ENCODE measurements around the gene PKMYT1. TPM values are rescaled to one million over a fixed set of nuclear protein-coding genes. Genes with fewer than 3 reads are reported as not detected.

Gene PKMYT1
- total RNA-seq, 2 donors from 2014 or later: 97.7 to 154 TPM

DNA sequence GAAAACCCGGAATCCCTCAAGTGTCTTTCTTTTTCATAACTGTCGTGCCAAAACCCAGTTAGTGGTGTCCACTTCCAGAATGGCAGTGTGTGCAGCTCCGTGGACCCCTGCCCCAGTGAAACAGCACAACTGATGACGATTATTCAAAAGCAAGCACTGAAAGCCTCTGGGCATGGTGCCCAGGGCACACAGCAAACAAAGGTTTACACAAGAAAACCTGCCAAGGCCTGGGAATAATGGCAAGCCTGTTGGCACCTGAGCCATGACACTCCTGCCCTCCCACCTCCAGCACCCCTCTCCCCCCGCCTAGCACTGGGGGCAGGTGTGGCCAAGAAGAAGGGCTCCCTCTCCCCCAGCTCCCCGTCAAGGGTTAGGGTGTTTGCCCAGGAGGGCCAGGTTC, 2.8 kb downstream of the PKMYT1 start:
- H3K27me3 Mint-ChIP-seq: no peaks in the 10 kb centered on the region
- H3K9me3 Mint-ChIP-seq: no peaks in the 10 kb centered on the region
- H3K27ac Mint-ChIP-seq: no peak overlapping the region
- peaks cover 3% of the 10 kb centered on the region for H3K4me1 Mint-ChIP-seq
- H3K36me3 Mint-ChIP-seq (ENCODE audit: low read depth): peaks cover 37% of the 10 kb centered on the region
- ATAC-seq (replicated peaks): no peak
- no peak overlapping the region for H3K4me3 Mint-ChIP-seq

DNA sequence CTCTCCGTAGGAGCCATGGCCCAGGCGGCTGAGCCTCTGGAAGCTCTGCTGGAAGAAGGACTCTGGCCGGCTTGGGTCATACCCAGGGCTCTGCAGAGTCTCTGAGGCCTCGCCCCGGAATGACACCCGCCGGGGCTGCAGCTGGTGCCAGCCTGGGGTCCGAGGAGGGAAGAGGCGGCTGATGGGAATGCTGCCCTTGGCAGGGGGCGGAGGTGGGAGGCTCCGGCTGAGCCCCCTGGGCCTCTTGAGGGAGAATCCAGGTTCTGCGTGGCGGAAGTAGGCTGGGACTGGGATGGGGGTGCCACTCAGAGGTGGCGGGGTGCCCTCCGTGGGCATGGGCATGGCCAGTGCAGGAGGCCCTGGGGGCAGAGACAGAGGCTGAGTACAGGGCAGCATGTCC, 3.6 kb downstream of the PKMYT1 start:
- no peaks in the 10 kb centered on the region for H3K9me3 Mint-ChIP-seq
- H3K4me3 Mint-ChIP-seq: no peak overlapping the region
- H3K27me3 Mint-ChIP-seq: no peaks in the 10 kb centered on the region
- no peak for ATAC-seq (replicated peaks)
- no peak overlapping the region for H3K27ac Mint-ChIP-seq
- peaks cover 7% of the 10 kb centered on the region for H3K4me1 Mint-ChIP-seq
- peaks cover 45% of the 10 kb centered on the region for H3K36me3 Mint-ChIP-seq (ENCODE audit: low read depth)

DNA sequence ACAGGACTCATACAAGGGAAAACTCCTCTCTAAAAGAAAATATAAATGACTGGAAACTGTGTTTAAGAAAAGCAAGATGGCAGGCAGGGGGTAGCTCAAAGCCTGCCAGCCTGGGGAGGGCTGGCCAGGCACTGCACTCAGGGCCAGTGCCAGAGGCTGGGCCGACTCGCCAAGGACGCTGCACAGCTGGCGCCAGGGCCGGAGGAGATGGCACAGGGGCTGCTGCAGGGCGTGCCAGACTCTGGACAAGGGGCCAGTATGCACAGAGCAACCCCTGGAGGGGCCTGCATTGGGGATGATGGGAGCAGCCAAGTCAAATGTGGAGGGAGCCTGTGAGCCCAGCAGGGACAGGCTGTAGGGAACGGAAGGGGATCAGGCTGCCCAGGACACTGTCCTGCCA, 4.0 kb downstream of the PKMYT1 start:
- H3K36me3 Mint-ChIP-seq (ENCODE audit: low read depth): peaks cover 45% of the 10 kb centered on the region
- no peak overlapping the region for H3K4me3 Mint-ChIP-seq
- H3K4me1 Mint-ChIP-seq: peaks cover 6% of the 10 kb centered on the region
- H3K27ac Mint-ChIP-seq: no peak overlapping the region
- ATAC-seq (replicated peaks): no peak
- H3K9me3 Mint-ChIP-seq: no peaks in the 10 kb centered on the region
- no peaks in the 10 kb centered on the region for H3K27me3 Mint-ChIP-seq

DNA sequence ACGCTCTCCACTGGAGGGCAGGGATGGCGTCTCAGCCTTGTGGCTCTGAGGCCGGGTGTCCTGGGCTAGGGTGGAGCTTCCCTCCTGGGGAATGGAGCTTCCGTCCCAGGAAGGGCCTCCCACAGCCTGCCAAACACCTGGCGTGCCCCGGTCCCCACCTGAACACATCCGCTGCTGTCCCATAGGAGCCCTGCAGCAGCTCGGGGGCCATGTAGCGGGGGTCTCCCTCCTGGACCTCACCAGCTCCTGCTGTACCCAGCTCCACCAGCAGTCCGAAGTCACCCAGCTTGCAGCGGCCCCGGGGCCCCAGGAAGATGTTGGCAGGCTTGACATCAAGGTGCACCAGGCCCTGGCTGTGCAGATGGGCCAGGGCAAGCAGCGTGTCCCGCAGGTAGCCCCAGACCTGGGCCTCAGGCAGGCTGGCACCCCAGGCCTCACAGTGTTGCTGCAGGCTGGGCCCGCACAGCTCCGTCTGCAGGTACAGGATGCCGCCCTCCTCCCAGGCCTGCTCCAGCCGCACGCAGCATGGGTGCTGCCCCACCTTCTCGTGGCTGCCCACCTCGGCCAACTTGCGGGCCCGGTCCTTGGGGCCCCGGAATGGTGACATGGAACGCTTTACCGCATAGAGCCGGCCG, 5.0 kb downstream of the PKMYT1 start:
- Mint-ChIP-seq H3K9me3 (no peaks in the 10 kb centered on the region), H3K27me3 (no peaks in the 10 kb centered on the region), H3K4me3 (no peak overlapping the region), H3K4me1 (peaks cover 6% of the 10 kb centered on the region), H3K27ac (no peak overlapping the region), H3K36me3 (ENCODE audit: low read depth) (peaks cover 45% of the 10 kb centered on the region)
- ATAC-seq (replicated peaks): no peak

DNA sequence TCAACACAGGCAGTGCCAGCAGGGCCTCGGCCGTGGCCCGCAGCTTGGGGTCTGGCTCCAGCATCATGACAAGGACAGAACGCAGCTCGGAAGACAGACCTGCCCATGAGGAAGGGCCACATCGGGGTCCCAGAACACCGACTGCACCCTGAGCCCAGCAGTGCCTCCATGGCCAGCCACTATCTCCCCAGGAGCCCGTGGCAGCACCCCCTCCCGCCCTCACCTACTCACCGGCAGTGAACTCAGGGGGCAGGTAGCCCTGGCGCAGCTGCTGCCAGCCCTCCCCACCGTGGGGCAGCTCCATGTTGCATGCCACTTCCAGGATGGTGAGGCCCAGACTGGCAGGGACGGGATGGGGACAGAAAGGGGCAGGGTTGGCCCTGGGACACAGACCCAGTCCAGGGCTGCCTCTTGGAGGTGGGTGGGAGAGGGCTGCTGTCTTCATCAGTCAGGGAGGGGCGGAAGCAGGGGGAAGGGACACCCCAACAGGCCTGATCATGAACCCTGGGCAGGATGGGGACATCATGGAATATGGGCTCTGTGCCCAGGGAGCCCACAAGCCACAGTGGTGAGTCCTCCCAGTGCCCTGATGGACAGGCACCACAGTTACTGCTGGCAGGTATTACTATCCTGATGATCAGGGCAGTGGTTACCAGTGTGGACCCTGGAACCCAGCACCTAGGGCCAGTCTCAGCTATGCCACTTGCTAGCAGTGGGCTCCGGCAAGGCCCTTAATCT, 5.8 kb downstream of the PKMYT1 start:
- no peaks in the 10 kb centered on the region for H3K27me3 Mint-ChIP-seq
- no peak overlapping the region for H3K4me3 Mint-ChIP-seq
- H3K36me3 Mint-ChIP-seq (ENCODE audit: low read depth): peaks cover 42% of the 10 kb centered on the region
- ATAC-seq (replicated peaks): no peak
- no peak overlapping the region for H3K27ac Mint-ChIP-seq
- no peaks in the 10 kb centered on the region for H3K9me3 Mint-ChIP-seq
- peaks cover 6% of the 10 kb centered on the region for H3K4me1 Mint-ChIP-seq

DNA sequence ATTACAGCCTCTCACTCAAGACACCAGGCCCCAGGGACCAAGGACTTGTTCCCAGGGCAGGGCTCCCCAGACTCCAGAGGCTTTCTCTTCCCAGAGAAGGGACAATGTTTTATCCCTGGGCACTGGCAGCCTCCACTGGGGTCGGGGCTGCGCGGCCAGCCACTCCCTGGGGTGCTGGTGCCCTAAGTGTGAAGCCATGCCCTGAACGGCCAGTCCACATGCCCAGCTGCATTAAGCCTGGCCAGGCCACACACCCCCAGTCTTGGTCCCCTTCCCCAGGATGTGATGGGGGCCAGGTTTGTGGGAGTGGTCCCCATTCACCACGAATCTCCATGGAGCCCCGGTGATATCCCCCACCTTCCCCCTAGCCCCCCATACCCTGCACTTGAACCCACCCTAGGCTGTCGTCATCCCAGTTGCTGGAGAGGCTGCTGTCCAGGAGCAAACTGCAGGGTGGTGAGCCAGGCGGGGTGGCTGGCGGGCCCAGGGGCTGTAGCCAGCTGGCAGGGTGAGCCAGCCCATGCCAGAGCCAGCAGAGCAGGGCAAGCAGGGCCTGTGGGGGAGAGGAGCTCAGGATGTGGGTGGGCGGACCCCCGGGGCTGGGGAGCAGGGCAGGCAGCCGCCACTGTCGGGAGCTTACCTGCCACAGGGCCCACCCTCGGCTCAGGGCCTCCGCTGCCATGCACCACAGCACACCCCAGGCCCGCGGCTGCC, 6.5 kb downstream of the PKMYT1 start:
- ATAC-seq (replicated peaks): no peak
- H3K4me3 Mint-ChIP-seq: no peak overlapping the region
- no peak overlapping the region for H3K27ac Mint-ChIP-seq
- H3K4me1 Mint-ChIP-seq: peaks cover 6% of the 10 kb centered on the region
- peaks cover 37% of the 10 kb centered on the region for H3K36me3 Mint-ChIP-seq (ENCODE audit: low read depth)
- H3K27me3 Mint-ChIP-seq: no peaks in the 10 kb centered on the region
- H3K9me3 Mint-ChIP-seq: no peaks in the 10 kb centered on the region

DNA sequence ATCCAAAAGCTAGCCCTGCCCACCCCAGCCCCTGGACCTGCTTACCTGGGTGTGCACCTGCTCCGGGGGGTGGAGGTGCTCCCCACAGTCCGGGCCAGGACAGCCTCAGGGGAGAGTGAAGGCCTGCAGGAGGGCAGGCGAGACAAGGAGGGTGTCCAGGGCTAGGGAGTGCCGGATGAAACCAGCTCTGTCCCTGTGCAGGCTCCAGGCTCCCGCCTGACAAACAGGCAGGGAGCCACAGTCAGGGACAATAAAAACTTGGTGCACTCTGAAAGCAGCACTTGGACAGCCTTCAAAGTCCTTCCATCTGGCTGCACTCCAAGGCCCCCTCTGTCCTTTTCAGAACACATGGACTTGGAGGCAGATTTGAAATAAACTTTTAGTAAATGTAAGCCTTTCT, 7.2 kb downstream of the PKMYT1 start:
- H3K4me3 Mint-ChIP-seq: no peak overlapping the region
- peaks cover 41% of the 10 kb centered on the region for H3K36me3 Mint-ChIP-seq (ENCODE audit: low read depth)
- no peak for ATAC-seq (replicated peaks)
- peaks cover 12% of the 10 kb centered on the region for H3K4me1 Mint-ChIP-seq
- H3K9me3 Mint-ChIP-seq: no peaks in the 10 kb centered on the region
- H3K27me3 Mint-ChIP-seq: peaks cover 3% of the 10 kb centered on the region
- H3K27ac Mint-ChIP-seq: no peak overlapping the region

DNA sequence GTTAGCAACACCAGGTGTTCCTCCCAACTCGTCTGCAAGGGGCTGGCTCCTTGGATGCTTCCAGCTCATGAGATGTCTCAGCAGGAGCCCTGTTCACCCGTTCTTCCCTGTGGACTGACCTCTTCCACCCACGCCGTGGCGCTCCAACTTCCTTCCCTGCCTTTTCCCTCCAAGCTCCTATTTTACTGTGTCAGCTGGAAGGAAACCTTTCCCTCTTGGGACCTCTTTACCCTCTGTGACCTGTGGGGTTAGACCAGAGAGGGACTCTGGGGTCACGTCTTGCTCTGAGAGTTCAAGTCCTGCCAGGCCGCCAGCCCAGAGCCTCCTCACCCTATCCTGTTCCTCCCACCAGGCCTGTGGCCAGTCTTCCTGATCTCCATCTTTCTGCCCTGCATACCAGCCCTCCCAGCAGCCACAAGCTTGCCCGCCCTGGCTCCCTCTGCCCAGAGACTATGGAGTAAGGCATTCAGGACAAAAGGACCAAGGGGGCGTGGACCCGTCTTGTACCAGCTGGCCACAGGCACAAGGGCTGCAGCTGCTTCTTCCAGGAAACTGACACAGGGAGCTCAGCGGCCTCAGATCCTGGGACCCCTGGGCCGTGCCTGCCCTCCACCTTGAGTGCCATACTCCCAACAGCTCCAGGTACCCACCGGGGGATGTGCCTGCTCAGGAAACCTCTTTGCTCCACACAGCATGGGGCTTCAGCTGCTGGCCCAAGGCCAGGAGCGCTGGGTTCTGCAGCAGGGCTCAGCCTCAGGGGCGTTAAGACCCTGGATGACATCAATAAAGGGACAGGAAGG, 8.1 kb downstream of the PKMYT1 start:
- H3K9me3 Mint-ChIP-seq: no peaks in the 10 kb centered on the region
- peak overlapping the region; percentile 43 for H3K4me3 Mint-ChIP-seq

DNA sequence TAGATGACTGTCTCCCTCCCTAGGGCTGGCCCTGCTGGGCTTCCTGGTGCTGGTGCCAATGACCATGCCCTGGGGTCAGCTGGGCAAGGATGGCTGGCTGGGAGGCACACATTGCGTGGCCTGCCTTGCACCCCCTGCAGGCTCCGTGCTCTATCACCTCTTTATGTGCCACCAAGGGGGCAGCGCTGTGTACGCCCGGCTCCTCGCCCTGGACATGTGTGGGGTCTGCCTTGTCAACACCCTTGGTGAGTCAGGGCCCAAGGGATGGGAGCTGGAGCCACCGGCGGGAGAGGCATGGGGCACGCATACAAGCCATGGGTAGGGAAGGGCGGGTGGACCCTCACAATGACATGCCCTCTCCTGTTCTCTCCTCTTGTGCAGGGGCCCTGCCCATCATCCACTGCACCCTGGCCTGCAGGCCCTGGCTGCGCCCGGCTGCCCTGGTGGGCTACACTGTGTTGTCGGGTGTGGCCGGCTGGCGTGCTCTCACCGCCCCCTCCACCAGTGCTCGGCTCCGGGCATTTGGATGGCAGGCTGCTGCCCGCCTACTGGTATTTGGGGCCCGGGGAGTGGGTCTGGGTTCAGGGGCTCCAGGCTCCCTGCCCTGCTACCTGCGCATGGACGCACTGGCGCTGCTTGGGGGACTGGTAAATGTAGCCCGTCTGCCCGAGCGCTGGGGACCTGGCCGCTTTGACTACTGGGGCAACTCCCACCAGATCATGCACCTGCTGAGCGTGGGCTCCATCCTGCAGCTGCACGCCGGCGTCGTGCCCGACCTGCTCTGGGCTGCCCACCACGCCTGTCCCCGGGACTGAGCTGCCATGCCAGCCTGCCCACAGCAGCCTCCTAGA, 8.9 kb downstream of the PKMYT1 start:
- H3K9me3 Mint-ChIP-seq: no peaks in the 10 kb centered on the region
- peaks cover 12% of the 10 kb centered on the region for H3K4me1 Mint-ChIP-seq
- H3K4me3 Mint-ChIP-seq: peak overlapping the region; percentile 73
- H3K27ac Mint-ChIP-seq: no peak overlapping the region
- H3K36me3 Mint-ChIP-seq (ENCODE audit: low read depth): peaks cover 28% of the 10 kb centered on the region
- ATAC-seq (replicated peaks): no peak
- peaks cover 4% of the 10 kb centered on the region for H3K27me3 Mint-ChIP-seq

More for the DNA sequence above, 8.1 kb downstream of the PKMYT1 start:
- no peak for ATAC-seq (replicated peaks)
- H3K4me1 Mint-ChIP-seq: peaks cover 12% of the 10 kb centered on the region
- H3K36me3 Mint-ChIP-seq (ENCODE audit: low read depth): peaks cover 35% of the 10 kb centered on the region
- H3K27me3 Mint-ChIP-seq: peaks cover 4% of the 10 kb centered on the region
- no peak overlapping the region for H3K27ac Mint-ChIP-seq

DNA sequence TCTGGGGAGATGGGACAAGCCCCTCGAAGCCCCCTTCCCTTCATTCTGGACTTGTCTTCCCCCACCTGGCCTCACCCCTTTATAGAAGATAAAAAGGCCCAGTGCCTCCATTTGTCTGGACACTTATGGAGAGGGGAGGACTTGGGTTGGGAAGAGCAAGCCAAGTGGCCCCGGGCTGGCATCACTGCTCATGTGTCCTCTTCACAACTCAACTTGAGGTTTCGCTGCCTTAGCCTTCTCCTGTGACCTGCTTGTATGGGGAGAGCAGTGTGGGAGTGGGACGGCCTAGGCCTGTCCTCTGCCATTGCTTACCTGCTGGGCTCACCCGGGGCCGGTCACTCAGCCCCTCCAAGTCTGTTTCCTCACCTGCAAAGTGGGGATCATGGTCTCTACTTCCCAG, 9.7 kb downstream of the PKMYT1 start:
- Mint-ChIP-seq H3K4me3 (peak overlapping the region; percentile 73), H3K4me1 (peaks cover 12% of the 10 kb centered on the region), H3K27ac (no peak overlapping the region), H3K27me3 (peaks cover 4% of the 10 kb centered on the region), H3K9me3 (no peaks in the 10 kb centered on the region), H3K36me3 (ENCODE audit: low read depth) (peaks cover 22% of the 10 kb centered on the region)
- no peak for ATAC-seq (replicated peaks)

DNA sequence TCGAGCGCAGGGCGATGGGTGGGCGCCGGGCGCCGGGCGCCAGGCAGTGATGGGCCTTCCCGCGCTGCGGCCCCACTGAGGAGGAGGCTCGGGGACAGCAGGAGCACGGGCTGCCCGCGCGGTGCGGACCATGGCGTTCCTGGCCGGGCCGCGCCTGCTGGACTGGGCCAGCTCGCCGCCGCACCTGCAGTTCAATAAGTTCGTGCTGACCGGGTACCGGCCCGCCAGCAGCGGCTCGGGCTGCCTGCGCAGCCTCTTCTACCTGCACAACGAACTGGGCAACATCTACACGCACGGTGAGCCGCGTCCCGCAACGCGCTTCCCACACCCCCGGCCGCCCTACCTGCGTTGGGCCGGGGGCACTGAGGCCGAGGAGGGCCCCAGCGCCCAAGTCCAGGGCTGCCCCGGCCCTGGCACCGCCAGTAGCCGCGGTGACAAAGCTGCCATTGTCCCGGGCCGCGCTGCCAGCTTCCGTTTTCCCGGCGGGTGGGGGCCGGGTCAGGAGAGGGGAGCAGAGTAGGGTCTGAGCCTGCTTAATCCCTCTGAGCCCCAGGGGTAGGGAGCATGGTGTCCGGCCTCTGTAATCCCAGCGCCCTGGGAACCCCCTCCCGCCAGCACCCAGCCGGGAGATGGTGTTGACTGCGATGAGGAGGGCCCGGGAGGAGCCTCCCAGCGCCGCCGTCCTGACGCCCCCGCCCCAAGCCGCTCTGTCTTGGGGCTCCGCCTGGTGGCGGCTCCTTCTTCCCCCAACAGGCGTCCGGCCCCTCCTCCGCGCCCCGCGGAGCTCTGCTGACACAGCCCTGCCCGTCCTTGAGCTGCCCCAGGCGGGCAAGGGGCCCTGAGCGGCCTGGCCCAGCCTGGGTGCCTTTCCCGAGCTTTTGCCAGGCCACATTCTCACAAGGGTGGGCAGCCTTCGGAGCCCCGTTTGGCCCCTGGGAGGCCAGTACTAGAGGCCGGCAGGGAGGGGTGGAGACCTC, 10.4 kb downstream of the PKMYT1 start:
- peak; percentile 67 for ATAC-seq (replicated peaks)
- Mint-ChIP-seq H3K27me3 (peaks cover 4% of the 10 kb centered on the region), H3K4me1 (peaks cover 12% of the 10 kb centered on the region), H3K4me3 (peak overlapping the region; percentile 73), H3K36me3 (ENCODE audit: low read depth) (peaks cover 22% of the 10 kb centered on the region), H3K27ac (no peak overlapping the region), H3K9me3 (no peaks in the 10 kb centered on the region)

DNA sequence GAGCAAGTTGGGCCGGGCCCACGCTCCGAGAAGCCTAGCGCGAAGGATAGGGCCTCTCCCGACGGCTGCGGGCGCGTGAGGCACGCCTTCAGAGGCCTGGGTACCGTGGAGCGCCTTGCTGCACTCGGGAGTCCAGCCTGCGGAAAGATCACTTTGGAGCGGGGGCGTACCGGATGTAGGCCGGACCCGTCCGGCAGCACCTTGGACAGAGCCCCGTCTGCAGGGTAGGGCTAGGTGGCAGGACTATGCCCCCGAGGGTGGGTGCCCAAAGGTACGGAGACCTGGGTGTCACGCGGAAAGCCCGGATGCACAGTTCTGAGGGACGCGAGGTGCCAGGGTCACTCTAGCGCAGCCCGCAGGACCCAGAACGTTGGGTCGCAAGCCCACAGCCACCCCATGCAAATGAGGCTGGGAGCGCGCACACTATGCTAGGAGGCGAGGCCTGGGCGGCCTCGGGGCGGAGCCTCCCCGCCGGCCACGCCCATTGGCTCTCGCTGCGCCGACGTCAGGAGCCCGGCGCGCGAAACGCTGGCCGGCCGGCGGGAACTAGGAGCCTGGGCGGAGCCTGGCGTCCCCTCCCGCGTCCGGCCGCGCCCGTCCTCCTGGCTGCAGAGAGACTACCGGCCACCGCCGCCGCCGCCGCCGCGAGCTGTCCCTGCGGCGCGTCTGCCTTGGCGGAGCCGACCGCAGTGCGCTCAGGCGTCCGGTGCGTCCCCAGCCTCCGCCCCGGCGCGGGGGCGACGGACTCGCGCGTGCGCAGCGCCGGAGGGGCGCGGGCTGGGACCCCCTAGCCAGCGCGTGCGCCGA, 11.3 kb downstream of the PKMYT1 start, which contains the start of gene PAQR4:
TSS of gene PAQR4 (plus strand) at position 611 of the 807 bp plus-strand sequence. CDS start 327 bp downstream, outside the sequence.
- Mint-ChIP-seq H3K4me3 (peak within 1 kb of the TSS; percentile 84), H3K9me3 (no peaks in the 10 kb centered on the region), H3K36me3 (ENCODE audit: low read depth) (peaks cover 22% of the 10 kb centered on the region), H3K27ac (peak within 1 kb of the TSS; percentile 48), H3K27me3 (peaks cover 8% of the 10 kb centered on the region), H3K4me1 (peaks cover 12% of the 10 kb centered on the region)
- peak; percentile 85 for ATAC-seq (replicated peaks)
